ENCODE results near the gene PEX10. TPM values are rescaled to one million over a fixed set of nuclear protein-coding genes. Genes with fewer than 3 reads are reported as not detected.

The PEX10 gene
- total and polyA plus RNA-seq, 2 experiments from 2014 or later: 24.7 to 25.5 TPM

DNA sequence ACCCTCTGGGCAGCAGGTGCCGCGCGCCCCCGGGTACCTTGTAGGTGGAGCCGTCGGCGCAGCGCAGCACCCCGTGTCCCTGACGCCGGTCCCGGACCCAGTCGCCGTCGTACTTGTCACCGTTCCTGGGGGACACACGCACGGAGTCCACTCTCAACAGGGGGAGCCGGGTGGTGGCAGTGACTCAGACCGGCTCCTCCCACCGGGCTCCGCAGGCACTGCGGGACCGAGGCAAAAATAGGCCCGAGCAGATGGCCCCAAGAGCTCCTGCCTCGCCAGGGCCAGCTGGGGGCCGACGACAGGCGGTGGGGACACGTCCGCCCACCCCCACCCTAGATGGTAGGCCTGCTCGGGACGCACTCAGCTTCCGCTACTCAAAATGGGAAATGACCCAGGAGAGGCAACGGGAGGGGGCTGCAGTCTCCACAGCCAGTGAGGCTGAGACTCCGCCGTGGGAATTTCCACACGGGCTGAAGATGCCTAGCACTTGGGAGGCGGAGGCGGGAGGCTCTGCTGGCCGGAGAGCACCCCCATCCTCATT, 27.4 kb downstream of the PEX10 start:
- Histone ChIP-seq H3K4me3 (no peak overlapping the region), H2AFZ (no peak overlapping the region), H3K9me2 (replicated peaks; ENCODE audit: insufficient read depth) (no peaks in the 10 kb centered on the region), H3K27me3 (no peaks in the 10 kb centered on the region), H3K9me3 (ENCODE audit: low read depth) (no peaks in the 10 kb centered on the region), H3K79me2 (peaks cover under 1% of the 10 kb centered on the region), H3K4me1 (ENCODE audit: insufficient read depth) (no peaks in the 10 kb centered on the region), H3K36me3 (replicated peaks; ENCODE audit: insufficient read depth, low read depth) (no peaks in the 10 kb centered on the region), H3K4me2 (no peak overlapping the region), H4K20me1 (ENCODE audit: insufficient read depth, poor library complexity, severe bottlenecking) (no peaks in the 10 kb centered on the region), H3K27ac (no peak overlapping the region)
- WGBS (ENCODE audit: low lambda C conversion rate, missing lambda C conversion rate): 94% methylated on average over 18 of the region's 41 CpGs
- TF ChIP-seq EZH2 (IDR thresholded peaks at IDR 0.05; ENCODE audit: borderline replicate concordance) (no peak), EZH2phosphoT487 (IDR thresholded peaks at IDR 0.05; ENCODE audit: low read depth, severe bottlenecking, unreplicated experiment) (no peak)
- TF ChIP-seq, protein P1, sequence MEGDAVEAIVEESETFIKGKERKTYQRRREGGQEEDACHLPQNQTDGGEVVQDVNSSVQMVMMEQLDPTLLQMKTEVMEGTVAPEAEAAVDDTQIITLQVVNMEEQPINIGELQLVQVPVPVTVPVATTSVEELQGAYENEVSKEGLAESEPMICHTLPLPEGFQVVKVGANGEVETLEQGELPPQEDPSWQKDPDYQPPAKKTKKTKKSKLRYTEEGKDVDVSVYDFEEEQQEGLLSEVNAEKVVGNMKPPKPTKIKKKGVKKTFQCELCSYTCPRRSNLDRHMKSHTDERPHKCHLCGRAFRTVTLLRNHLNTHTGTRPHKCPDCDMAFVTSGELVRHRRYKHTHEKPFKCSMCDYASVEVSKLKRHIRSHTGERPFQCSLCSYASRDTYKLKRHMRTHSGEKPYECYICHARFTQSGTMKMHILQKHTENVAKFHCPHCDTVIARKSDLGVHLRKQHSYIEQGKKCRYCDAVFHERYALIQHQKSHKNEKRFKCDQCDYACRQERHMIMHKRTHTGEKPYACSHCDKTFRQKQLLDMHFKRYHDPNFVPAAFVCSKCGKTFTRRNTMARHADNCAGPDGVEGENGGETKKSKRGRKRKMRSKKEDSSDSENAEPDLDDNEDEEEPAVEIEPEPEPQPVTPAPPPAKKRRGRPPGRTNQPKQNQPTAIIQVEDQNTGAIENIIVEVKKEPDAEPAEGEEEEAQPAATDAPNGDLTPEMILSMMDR (IDR thresholded peaks at IDR 0.05; ENCODE audit: poor library complexity): no peak
- DNase-seq (ENCODE audit: low spot score): no peak

DNA sequence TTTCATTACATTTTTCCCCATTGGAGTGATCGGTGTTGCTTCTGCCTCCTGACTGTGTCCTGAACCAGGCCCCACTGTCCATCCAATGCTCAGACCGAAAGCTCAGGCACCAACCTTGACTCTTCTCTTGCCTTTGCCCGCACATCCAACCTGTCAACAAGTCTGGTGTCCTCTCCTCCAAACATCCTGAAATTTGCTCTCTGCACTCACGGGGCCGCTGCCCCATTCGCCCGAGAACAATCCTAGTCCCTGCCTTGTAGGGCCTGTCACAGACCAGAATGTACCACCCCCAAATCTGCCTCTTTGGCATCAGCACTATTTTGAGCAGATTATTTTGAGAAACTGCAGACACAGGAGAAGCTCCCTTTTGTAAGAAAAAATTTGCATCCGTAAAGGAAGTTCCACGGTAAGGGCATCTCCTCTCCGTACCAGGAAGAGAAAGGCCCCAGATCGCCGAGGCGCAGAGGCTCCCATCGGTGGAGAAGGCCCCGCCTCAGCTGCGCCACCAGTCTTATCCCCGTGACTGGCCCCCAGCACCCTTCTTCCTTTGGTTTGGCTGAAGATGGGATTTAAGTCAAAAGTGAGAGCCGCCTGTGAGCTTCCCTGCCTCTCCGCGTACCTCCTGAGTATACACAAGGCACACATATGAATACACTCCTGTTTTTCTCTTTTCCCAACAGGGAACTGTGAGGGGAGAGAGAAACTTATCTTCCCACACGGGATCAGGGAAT, 28.1 kb downstream of the PEX10 start:
- Histone ChIP-seq H4K20me1 (ENCODE audit: insufficient read depth, poor library complexity, severe bottlenecking) (no peaks in the 10 kb centered on the region), H3K4me1 (ENCODE audit: insufficient read depth) (no peaks in the 10 kb centered on the region), H3K9me2 (replicated peaks; ENCODE audit: insufficient read depth) (no peaks in the 10 kb centered on the region), H3K4me2 (no peak overlapping the region), H3K9me3 (ENCODE audit: low read depth) (no peaks in the 10 kb centered on the region), H3K27ac (no peak overlapping the region), H3K79me2 (no peaks in the 10 kb centered on the region), H3K4me3 (no peak overlapping the region), H3K27me3 (no peaks in the 10 kb centered on the region), H3K36me3 (replicated peaks; ENCODE audit: insufficient read depth, low read depth) (no peaks in the 10 kb centered on the region), H2AFZ (no peak overlapping the region)
- WGBS (ENCODE audit: low lambda C conversion rate, missing lambda C conversion rate): 92% methylated on average over 21 of the region's 21 CpGs
- TF ChIP-seq EZH2 (IDR thresholded peaks at IDR 0.05; ENCODE audit: borderline replicate concordance) (no peak), EZH2phosphoT487 (IDR thresholded peaks at IDR 0.05; ENCODE audit: low read depth, severe bottlenecking, unreplicated experiment) (no peak)
- TF ChIP-seq, protein P1 (IDR thresholded peaks at IDR 0.05; ENCODE audit: poor library complexity): no peak
- DNase-seq (ENCODE audit: low spot score): no peak

DNA sequence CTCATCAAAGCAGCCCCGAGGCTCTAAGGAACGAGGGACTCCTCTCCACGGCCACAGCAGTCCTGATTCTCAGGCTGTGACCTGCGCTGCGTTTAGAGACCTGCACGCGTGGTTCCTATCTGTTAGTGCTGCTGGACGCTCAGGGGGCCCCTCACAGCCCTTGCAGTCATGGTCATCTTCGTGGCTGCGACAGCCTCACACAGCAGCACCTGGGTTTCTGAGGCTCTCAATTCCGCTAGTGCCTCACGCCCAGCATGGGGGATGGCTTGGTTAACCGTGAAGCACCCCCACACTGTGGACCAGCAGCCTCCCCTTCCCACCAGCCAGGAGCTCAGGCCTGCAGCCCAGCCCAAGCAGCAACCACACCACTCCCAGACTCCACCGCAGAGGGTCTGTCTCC, 28.8 kb downstream of the PEX10 start:
- TF ChIP-seq EZH2phosphoT487 (IDR thresholded peaks at IDR 0.05; ENCODE audit: low read depth, severe bottlenecking, unreplicated experiment) (no peak), EZH2 (IDR thresholded peaks at IDR 0.05; ENCODE audit: borderline replicate concordance) (no peak)
- TF ChIP-seq, protein P1 (IDR thresholded peaks at IDR 0.05; ENCODE audit: poor library complexity): no peak
- Histone ChIP-seq H3K27ac (no peak overlapping the region), H4K20me1 (ENCODE audit: insufficient read depth, poor library complexity, severe bottlenecking) (no peaks in the 10 kb centered on the region), H3K27me3 (no peaks in the 10 kb centered on the region), H3K9me3 (ENCODE audit: low read depth) (no peaks in the 10 kb centered on the region), H3K9me2 (replicated peaks; ENCODE audit: insufficient read depth) (no peaks in the 10 kb centered on the region), H3K4me2 (no peak overlapping the region), H3K79me2 (no peaks in the 10 kb centered on the region), H2AFZ (no peak overlapping the region), H3K4me1 (ENCODE audit: insufficient read depth) (no peaks in the 10 kb centered on the region), H3K36me3 (replicated peaks; ENCODE audit: insufficient read depth, low read depth) (no peaks in the 10 kb centered on the region), H3K4me3 (no peak overlapping the region)
- 91% methylated on average over 14 of the region's 14 CpGs for WGBS (ENCODE audit: low lambda C conversion rate, missing lambda C conversion rate)
- no peak for DNase-seq (ENCODE audit: low spot score)

Measured in hepatocyte (in vitro differentiated cells).